Astrocyte of the hippocampus (primary cell): ENCODE measurements around the gene TSTD2.
"Not testable (repeated sequence)": the region's sequence is repeated elsewhere in the genome, so short reads cannot be mapped to it uniquely, and the experiment has no call there.

Source experiments
- DNase-seq: peaks from one replicate; pipeline ENCODE4 v3.0.0; 2011; ENCODE audit warnings: low read depth, low spot score

TSTD2 gene

GRCh38 chr9:97630591-97630990 is 2.6 kb downstream of the TSTD2 start:
- DNase-seq = no peak

DNA sequence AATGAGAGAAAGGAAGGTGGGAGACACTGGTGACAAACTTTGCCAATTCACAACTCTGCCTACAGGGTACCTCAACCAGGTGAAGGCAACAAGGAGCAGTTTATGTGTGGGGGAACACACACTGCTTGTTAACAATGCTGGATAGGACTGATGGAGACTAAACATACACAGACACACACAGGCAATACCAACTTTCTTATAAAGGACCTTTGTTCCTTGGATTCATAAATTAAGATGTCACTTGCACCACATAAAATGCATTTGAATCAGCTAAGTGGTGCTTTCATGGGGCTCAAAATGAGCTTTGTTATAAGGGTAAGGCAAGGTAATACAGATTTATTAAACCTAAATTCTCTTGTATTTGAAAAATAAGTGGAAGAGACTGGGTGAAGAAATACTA is 4.0 kb downstream of the TSTD2 start:
- DNase-seq = no peak

DNA sequence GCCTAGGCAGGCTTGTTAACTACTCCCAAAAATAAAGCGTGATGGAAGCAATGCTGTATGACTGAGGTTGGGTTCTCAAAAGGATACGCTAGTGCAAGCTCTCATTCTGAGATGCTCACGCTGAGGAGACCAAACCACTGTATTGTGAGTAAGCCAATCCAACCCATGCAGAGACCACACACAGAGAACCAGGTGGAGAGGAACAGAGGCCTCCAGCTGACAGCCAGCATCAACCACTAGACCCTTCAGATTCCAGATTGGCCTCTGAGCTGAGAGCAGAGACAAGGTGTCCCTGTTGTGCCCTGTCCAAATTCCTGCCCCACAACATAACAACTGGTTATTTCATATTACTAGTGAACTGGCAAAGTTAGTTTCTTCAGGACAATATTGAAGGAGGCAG is 4.5 kb downstream of the TSTD2 start:
- peak; percentile 10 for DNase-seq

DNA sequence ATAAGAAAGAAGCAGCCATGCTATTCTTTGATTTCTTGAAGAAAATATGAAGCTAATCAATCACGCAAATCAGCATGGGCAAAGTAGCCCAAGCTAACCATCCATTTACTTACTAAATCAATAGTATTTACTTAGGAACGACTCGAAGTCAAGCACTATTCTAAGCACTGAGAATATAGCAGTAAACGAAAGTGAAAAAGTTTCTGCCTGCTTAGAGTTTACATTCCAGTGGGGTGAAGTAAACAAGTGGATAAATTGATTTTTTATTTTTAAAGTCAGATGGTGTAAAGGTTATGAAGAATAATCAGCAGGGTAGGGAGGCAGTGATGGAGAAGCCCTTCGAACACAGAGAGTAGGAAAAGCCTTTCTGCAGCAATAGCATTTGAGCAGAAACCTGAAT is 5.5 kb downstream of the TSTD2 start:
- DNase-seq = no peak

GRCh38 chr9:97625620-97626019 is 7.5 kb downstream of the TSTD2 start:
- DNase-seq = no peak

DNA sequence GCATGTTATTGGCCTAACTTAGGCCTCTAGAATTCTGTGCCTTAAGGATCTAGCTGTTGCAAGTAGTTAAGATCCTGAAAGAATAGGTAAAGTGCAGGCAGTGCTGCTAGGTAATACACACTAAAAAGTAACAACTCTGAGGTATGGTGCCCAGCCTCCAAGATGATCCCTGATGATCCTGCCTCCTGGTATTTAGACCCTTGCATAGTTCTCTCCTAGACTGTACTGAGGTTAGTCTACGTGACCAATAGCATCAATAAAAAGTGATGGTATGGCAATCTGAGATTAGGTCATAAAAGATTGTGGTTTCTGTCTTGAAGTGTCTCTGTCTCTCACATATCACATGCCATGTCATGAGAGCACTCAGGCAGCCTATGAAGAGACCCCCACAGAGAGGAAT is 9.2 kb downstream of the TSTD2 start:
- DNase-seq = peak; percentile 24

DNA sequence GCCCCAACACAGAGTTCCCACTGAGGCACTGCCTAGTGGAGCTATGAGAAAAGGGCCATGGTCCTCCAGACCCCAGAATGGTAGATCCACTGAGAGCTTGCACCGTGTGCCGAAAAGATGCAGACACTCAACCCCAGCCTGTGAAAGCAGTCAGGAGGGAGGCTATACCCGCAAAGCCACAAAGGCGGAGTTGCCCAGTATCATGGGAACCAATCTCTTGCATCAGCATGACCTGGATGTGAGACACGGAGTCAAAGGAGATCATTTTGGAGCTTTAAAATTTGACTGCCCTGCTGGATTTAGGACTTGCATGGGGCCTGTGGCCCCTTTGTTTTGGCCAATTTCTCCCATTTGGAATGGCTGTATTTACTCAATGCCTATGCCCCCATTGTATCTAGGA is 10.7 kb downstream of the TSTD2 start:
- DNase-seq = not testable (repeated sequence)

- DNase-seq = not testable (repeated sequence)
Measured at GRCh38 chr9:97620063-97620462, 13.1 kb downstream of the TSTD2 start.

DNA sequence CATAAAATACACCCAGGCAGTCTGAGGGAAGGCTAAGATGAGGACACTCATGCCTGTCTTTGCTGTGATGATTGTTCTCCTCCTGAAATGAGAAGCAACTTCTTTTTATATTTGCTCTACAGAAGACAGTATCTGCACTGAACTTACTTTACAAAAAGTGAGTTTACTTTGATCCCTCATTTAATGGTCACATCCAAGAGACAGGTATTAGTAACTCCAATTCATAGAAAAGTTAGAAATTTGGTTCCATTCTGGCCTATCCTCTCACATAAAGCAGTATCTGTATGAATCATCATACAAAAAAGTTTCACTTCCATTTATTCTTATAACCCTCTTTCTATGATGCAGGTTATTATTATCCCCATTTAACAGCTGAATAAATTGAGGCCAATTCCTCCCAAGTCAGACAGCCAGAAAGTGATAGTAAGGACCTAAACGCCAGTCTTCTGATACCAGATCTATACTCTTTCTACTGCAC is 15.2 kb downstream of the TSTD2 start:
- no peak for DNase-seq

DNA sequence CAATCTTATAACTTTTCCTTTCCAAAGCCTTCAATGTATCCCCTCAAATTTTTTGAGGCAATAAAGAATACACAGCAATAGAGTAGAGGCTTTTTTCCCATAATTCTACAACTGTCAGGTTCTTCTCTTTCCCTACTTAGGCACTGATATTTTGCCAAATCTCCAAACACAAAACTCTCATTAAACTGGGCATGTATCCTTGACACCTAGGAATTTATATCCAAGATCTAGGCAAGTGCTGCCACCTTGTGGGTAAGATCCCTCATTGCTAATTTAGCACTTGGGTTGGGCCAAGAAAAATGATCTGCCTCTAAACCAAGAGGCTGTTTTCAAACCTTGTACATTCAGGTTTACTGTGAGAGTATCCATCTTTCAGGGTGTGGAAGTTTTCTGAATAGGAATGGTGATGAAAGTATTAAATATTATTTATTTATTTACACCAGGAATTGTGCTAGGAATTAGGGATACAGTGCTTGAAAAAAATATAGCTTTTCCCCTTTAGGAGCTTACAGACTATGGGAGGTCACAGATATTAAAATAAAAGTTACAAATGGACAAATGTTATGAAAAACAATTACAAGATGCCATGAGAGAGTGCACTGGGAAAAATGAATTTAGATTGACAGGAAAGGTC is 17.6 kb downstream of the TSTD2 start:
- peak; percentile 81 for DNase-seq

GRCh38 chr9:97604901-97605645 is 28.1 kb downstream of the TSTD2 start:
- DNase-seq = no peak

GRCh38 chr9:97602430-97602829 is 30.7 kb downstream of the TSTD2 start:
- DNase-seq = no peak

- DNase-seq = no peak
Measured at GRCh38 chr9:97601228-97601898, 31.8 kb downstream of the TSTD2 start.

- no peak for DNase-seq
Measured at GRCh38 chr9:97600531-97601227, 32.5 kb downstream of the TSTD2 start.

DNA sequence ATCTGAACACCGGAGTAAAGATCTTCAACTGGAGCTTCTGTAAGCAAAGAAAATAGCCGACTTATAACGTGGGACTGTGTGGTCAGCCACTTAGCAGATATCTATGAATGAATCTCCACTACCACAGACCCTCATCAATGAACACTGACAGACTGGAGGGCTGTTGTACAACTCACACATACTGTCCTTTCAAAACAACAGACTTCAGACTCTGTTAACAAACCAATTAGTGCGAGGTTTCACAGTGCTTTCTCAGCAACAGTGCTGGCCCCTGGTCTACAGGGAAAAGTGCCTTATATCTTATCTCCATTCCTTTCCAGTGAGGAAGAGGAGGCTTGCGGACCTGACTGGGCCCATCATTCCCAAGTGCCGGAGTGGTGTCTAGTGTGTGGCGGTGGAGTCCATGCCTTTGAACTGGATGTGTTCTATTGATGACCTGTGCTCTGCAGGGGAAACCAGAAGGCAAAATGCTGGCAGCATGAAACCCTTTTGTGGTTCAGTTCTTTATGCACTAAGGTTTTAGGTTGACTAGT is 33.8 kb downstream of the TSTD2 start:
- DNase-seq = no peak

DNA sequence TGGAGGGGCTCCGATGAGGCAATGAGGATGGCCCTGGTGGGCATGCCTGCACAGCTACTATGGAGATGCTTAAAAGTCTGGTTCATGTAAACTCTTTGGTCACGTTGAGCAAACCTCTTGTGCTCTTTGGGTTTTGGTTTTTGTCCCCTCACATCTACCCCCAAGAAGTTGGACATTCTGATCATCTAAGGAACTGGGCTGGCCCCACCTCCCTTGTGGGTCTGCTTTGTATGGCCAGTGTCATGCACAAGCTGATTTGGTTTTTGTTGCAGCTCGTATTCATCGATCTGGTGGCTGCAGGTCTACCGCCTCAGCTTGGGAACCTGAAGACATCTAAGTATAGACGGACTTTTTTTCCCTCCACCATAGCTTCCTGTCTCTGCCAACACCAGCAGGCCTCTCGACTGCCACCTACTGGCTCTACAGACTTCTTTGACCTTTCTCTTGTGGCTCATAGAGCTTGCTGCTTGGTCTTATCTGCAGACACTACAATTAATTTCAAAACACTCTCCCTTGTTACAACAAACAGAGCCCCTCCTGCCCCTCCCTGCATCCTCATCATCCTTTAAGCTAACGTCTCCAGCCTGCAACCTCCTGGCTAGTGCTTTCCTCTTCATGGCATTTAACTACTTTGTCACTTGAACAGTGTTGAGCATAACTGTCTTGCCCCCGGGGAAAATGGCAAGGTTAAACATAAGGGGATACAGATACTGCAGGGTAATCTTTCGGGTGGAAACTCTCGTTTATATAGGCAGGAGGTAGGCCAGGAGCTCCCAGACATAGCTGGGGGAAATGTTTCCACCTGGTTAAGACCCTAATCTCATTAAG is 34.5 kb downstream of the TSTD2 start:
- DNase-seq = peak; percentile 85

DNA sequence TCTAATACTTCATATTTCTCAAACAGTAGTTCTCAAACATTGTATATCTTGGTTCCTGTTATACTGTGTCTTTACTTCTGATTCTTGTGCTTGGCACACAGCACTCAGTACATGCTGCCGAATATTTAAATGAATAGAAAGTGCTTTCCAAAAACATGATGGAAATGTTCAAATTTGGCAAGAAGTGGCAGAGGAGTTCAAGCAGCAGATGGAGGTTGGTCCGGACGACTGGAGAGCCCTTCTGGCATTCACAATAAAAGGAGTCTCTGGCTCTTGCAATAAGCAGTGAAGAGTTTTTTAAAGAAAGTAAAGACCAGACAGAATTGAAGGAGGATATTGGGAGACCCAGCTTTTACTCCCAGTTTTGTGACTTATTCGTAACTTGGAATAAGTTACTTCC is 36.3 kb downstream of the TSTD2 start:
- no peak for DNase-seq

- DNase-seq = no peak
Measured at GRCh38 chr9:97594381-97594921, 38.7 kb downstream of the TSTD2 start.

DNA sequence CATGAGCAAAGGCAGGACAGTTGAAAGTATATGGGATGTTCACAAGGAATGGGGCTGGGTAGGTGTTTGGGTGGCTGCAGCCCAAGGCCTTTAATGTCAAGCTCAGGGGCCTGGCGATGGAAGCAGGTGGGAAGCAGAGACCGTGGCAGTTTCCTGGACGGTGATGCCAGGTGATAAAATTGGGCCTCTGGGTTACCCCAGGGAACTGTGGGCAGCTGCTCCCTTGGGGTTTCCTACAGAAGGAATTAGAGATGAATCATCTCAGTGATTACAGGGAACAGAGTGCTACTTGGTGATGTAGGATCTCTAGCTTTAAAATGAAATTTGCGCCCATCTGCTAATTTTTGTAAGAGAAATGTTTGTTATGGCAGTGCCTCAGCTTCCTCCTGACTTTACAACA is 39.2 kb downstream of the TSTD2 start:
- no peak for DNase-seq

- DNase-seq = no peak
Measured at GRCh38 chr9:97592126-97592525, 41.0 kb downstream of the TSTD2 start.

GRCh38 chr9:97591535-97591934 is 41.6 kb downstream of the TSTD2 start:
- DNase-seq = no peak
